Osteoblast (primary cell): ENCODE results near the gene FAM78B. TPM values are rescaled to one million over a fixed set of nuclear protein-coding genes. Genes with fewer than 3 reads are reported as not detected.

Source experiments
- DNase-seq: peaks from one replicate; pipeline ENCODE4 v3.0.0; 2011; ENCODE audit warnings: low spot score, mixed read lengths; ENCODE audit not compliant: insufficient read length; ENCODE audit errors: missing footprints
- H2AFZ ChIP-seq: 2 replicates; pipeline ENCODE4 v1.6.0; 2011; ENCODE audit warnings: mild to moderate bottlenecking, low read length
- H3K27ac ChIP-seq: 2 replicates; pipeline ENCODE4 v1.5.1; 2011; ENCODE audit warnings: mild to moderate bottlenecking, low read depth, low read length, moderate library complexity
- H3K27me3 ChIP-seq: 2 replicates; pipeline ENCODE4 v1.6.0; 2012; ENCODE audit warnings: mild to moderate bottlenecking, control low read depth, inconsistent platforms, low read length, moderate library complexity; ENCODE audit not compliant: insufficient read depth
- H3K36me3 ChIP-seq: 2 replicates; pipeline ENCODE4 v1.5.1; 2011; ENCODE audit warnings: mild to moderate bottlenecking, low read length, control low read depth, moderate library complexity; ENCODE audit not compliant: insufficient read depth
- H3K4me1 ChIP-seq: 2 replicates; pipeline ENCODE4 v1.5.1; 2011; ENCODE audit warnings: mild to moderate bottlenecking, low read length, control low read depth, moderate library complexity; ENCODE audit not compliant: insufficient read depth
- H3K4me2 ChIP-seq: 2 replicates; pipeline ENCODE4 v1.6.0; 2011; ENCODE audit warnings: mild to moderate bottlenecking, low read length; ENCODE audit not compliant: insufficient read depth
- H3K4me3 ChIP-seq: fragments of 200-600 bp; sonication (generic); 3 replicates; pipeline ENCODE4 v1.5.1; 2012; ENCODE audit warnings: mild to moderate bottlenecking, low read length, inconsistent platforms; ENCODE audit not compliant: insufficient read depth
- H3K79me2 ChIP-seq: 2 replicates; pipeline ENCODE4 v1.6.0; 2012; ENCODE audit warnings: mild to moderate bottlenecking, low read length, control low read depth, inconsistent platforms; ENCODE audit not compliant: insufficient read depth
- H3K9me3 ChIP-seq: 2 replicates; pipeline ENCODE4 v1.5.1; 2011; ENCODE audit warnings: low read depth, low read length, control low read depth
- H4K20me1 ChIP-seq: 2 replicates; pipeline ENCODE4 v1.6.0; 2012; ENCODE audit warnings: mild to moderate bottlenecking, low read length, control low read depth; ENCODE audit not compliant: insufficient read depth
- CTCF ChIP-seq: IDR thresholded peaks from 2 replicates; pipeline ENCODE4 v1.5.1; 2011; ENCODE audit warnings: mild to moderate bottlenecking, low read depth, low read length, moderate library complexity; ENCODE audit errors: extremely low read depth
- total RNA-seq: library from RNA; depleted of rRNA; stranded (reverse); fragments of >200 nt; gene quantifications from 2 replicates; pipeline ENCODE4 v1.2.3, GENCODE V29; 2012

The FAM78B gene
- total RNA-seq, 1 donor = 0.36 TPM

- Histone ChIP-seq H3K27me3 (no peaks in the 10 kb centered on the region), H3K4me3 (no peak overlapping the region), H4K20me1 (no peaks in the 10 kb centered on the region), H3K79me2 (no peaks in the 10 kb centered on the region), H3K4me1 (no peaks in the 10 kb centered on the region), H2AFZ (no peak overlapping the region), H3K36me3 (no peaks in the 10 kb centered on the region), H3K9me3 (no peaks in the 10 kb centered on the region), H3K4me2 (no peak overlapping the region), H3K27ac (no peak overlapping the region)
- no peak for TF ChIP-seq CTCF
- no peak for DNase-seq
Observed at GRCh38 chr1:166111430-166111829, 55.4 kb downstream of the FAM78B start.

GRCh38 chr1:166090244-166090643 lies 76.6 kb downstream of the FAM78B start:
- Histone ChIP-seq H3K4me1 (no peaks in the 10 kb centered on the region), H3K79me2 (no peaks in the 10 kb centered on the region), H3K4me3 (no peak overlapping the region), H2AFZ (no peak overlapping the region), H4K20me1 (no peaks in the 10 kb centered on the region), H3K9me3 (no peaks in the 10 kb centered on the region), H3K27me3 (no peaks in the 10 kb centered on the region), H3K36me3 (no peaks in the 10 kb centered on the region), H3K27ac (no peak overlapping the region), H3K4me2 (no peak overlapping the region)
- no peak for DNase-seq
- no peak for TF ChIP-seq CTCF

GRCh38 chr1:166089804-166090203 lies 77.0 kb downstream of the FAM78B start:
- Histone ChIP-seq H3K27me3 (no peaks in the 10 kb centered on the region), H3K27ac (no peak overlapping the region), H3K4me1 (no peaks in the 10 kb centered on the region), H3K4me2 (no peak overlapping the region), H3K79me2 (no peaks in the 10 kb centered on the region), H3K36me3 (no peaks in the 10 kb centered on the region), H4K20me1 (no peaks in the 10 kb centered on the region), H3K4me3 (no peak overlapping the region), H2AFZ (no peak overlapping the region), H3K9me3 (no peaks in the 10 kb centered on the region)
- no peak for DNase-seq
- TF ChIP-seq CTCF = no peak

GRCh38 chr1:166088572-166088955 lies 78.2 kb downstream of the FAM78B start:
- H3K4me3 ChIP-seq = no peak overlapping the region
- no peak for TF ChIP-seq CTCF
- no peak overlapping the region for H3K27ac ChIP-seq
- no peaks in the 10 kb centered on the region for H3K79me2 ChIP-seq
- no peaks in the 10 kb centered on the region for H3K4me1 ChIP-seq
- no peaks in the 10 kb centered on the region for H3K36me3 ChIP-seq
- H3K9me3 ChIP-seq = no peaks in the 10 kb centered on the region
- H3K27me3 ChIP-seq = no peaks in the 10 kb centered on the region
- no peak for DNase-seq
- no peak overlapping the region for H2AFZ ChIP-seq
- no peak overlapping the region for H3K4me2 ChIP-seq
- H4K20me1 ChIP-seq = no peaks in the 10 kb centered on the region
